GM21619 (cell line): Measurements from ENCODE around the gene PHOX2A.

ENCODE experiments used
- ATAC-seq: cut with Tn5 transposase; IDR thresholded peaks from one replicate; pipeline ENCODE4 v1.9.1; 2021; ENCODE audit not compliant: unreplicated experiment

Gene PHOX2A

GRCh38 chr11:72234920-72235319, 9.1 kb downstream of the PHOX2A start:
- no peak for ATAC-seq

DNA sequence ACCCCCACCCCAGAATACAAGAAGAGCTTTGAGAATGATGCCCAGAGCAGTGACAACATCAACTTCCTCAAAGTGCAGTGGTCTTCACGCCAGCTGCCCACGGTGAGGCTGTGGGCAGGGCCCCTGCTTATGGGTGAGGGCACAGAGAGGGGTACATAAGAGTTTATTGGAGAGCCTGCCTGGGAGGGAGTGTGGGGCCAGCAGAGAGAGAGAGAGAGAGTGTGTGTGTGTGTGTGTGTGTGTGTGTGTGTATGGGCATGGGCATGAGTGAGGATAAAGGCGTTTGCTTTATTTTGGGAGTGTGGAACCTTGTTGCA, 9.5 kb downstream of the PHOX2A start:
- ATAC-seq, result no peak

- ATAC-seq, result no peak
Observed at GRCh38 chr11:72233773-72234513, 10.0 kb downstream of the PHOX2A start.

GRCh38 chr11:72233056-72233772, 10.8 kb downstream of the PHOX2A start:
- ATAC-seq, result no peak

GRCh38 chr11:72232260-72233055, 11.5 kb downstream of the PHOX2A start:
- no peak for ATAC-seq

GRCh38 chr11:72231396-72232259, 12.3 kb downstream of the PHOX2A start:
- no peak for ATAC-seq

GRCh38 chr11:72230764-72231365, 13.1 kb downstream of the PHOX2A start:
- no peak for ATAC-seq

- ATAC-seq, result no peak
Observed at GRCh38 chr11:72229925-72230763, 13.8 kb downstream of the PHOX2A start.

GRCh38 chr11:72229336-72229924, 14.5 kb downstream of the PHOX2A start:
- no peak for ATAC-seq

DNA sequence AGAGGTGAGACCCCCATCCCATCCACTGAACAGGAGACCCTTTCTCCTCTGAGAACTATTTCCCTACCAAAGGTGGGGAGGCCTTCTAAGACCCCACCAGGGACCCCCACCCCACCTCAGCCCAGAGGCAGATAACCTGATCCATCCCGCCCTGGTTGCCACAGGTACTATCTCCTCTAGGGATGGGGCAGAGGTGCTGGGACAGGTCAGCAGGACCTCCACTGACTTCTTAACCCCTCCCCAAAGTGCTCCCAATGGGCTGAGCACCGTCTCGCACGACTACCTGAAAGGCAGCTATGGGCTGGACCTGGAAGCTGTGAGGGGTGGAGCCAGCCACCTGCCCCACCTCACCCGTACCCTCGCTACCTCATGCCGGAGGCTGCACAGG, 15.1 kb downstream of the PHOX2A start:
- no peak for ATAC-seq

DNA sequence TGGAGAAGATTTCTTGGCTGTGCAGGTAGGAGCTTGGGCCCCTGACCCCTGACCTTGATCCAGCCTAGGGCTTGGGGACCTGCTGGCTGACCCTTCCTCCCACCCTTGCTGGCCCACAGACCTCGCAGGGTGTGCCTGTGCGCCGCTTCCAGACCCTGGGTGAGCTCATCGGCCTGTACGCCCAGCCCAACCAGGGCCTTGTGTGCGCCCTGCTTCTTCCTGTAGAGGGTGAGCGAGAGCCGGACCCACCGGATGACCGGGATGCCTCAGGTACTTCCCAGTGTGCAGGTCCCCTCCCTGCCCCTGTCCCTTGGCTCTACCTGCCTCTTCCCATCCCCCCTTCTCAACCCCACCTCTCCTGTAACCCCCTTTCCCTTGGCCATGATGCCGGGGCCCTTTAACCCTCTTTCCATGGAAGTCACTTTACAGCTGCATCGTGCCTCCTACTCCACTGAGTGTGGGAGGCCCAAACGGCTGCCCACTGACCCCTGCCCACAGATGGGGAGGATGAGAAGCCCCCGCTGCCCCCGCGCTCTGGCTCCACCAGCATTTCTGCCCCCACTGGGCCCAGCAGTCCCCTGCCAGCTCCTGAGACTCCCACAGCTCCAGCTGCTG, 15.6 kb downstream of the PHOX2A start:
- no peak for ATAC-seq

- ATAC-seq, result no peak
Observed at GRCh38 chr11:72227316-72228228, 16.4 kb downstream of the PHOX2A start.

- no peak for ATAC-seq
Observed at GRCh38 chr11:72226701-72227100, 17.3 kb downstream of the PHOX2A start.

DNA sequence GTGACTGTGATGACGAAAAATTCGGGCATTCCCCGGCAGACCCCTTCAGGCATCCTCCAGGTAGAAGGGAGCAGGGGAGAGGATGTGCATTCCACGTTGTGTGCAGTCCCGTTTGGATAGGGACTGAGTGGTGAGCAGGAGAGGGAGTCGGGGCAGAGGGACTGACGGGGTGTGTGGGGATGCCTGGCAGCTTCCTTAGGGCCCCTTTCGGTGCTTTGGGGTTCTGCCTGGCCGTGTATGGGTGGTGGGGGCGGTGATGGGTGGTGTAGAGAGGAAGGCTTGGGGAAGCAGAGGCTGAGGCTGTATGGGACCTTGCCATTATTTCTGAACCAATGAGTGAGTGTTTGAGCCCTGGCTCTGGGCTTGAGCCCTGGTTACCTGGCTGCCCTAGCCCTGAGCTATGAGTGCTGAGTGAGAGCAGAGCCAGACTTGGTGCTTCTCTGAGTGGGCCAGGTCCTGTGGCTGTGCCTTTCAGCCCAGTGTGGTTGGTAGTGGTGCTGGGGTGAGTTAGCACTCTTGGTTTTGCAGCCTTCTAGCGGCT, 18.5 kb downstream of the PHOX2A start:
- ATAC-seq, result no peak

GRCh38 chr11:72224564-72225410, 19.2 kb downstream of the PHOX2A start, which contains the start of gene INPPL1:
Gene INPPL1 (plus strand): TSS chr11:72224767. CDS start chr11:72224985, 218 bp downstream.
- no peak for ATAC-seq
